Parathyroid adenoma (tissue), 2 donors: Measurements from ENCODE around the gene NRSN2.

ENCODE experiments used
- H2AFZ ChIP-seq: fragments of 300-600 bp; sonication (generic); one replicate; pipeline ENCODE4 v1.7.0; 2017; ENCODE audit warnings: antibody characterized with exemption, mild to moderate bottlenecking
- H3K27ac ChIP-seq: fragments of 300-600 bp; sonication (generic); one replicate; pipeline ENCODE4 v1.7.0; 2017
- H3K27me3 ChIP-seq: fragments of 300-600 bp; sonication (generic); one replicate; pipeline ENCODE4 v1.7.0; 2017; ENCODE audit warnings: low read length; ENCODE audit not compliant: control insufficient read depth, insufficient read depth
- H3K36me3 ChIP-seq: fragments of 300-600 bp; sonication (generic); one replicate; pipeline ENCODE4 v1.7.0; 2017; ENCODE audit warnings: low read length; ENCODE audit not compliant: control insufficient read depth, insufficient read depth
- H3K4me1 ChIP-seq: fragments of 300-600 bp; sonication (generic); one replicate; pipeline ENCODE4 v1.7.0; 2017; ENCODE audit warnings: control low read depth
- H3K4me2 ChIP-seq: fragments of 300-600 bp; sonication (generic); one replicate; pipeline ENCODE4 v1.7.0; 2017; ENCODE audit warnings: low read length
- H3K4me3 ChIP-seq: fragments of 300-600 bp; sonication (generic); one replicate; pipeline ENCODE4 v1.7.0; 2017; ENCODE audit warnings: low read depth, low read length
- H3K79me2 ChIP-seq: fragments of 300-600 bp; sonication (generic); one replicate; pipeline ENCODE4 v1.7.0; 2017; ENCODE audit warnings: control low read depth
- H3K9ac ChIP-seq: fragments of 300-600 bp; sonication (generic); one replicate; pipeline ENCODE4 v1.7.0; 2017; ENCODE audit warnings: mild to moderate bottlenecking
- H3K9me3 ChIP-seq: fragments of 300-600 bp; sonication (generic); one replicate; pipeline ENCODE4 v1.7.0; 2017; ENCODE audit warnings: low read length; ENCODE audit not compliant: control insufficient read depth
- TF ChIP-seq, protein P1 (sequence below): fragments of 300-600 bp; sonication (generic); IDR thresholded peaks from one replicate; pipeline ENCODE4 v1.7.0; 2017; ENCODE audit warnings: antibody characterized with exemption, mild to moderate bottlenecking
- donor health status: primary hyperparathyroidism.

NRSN2 gene

DNA sequence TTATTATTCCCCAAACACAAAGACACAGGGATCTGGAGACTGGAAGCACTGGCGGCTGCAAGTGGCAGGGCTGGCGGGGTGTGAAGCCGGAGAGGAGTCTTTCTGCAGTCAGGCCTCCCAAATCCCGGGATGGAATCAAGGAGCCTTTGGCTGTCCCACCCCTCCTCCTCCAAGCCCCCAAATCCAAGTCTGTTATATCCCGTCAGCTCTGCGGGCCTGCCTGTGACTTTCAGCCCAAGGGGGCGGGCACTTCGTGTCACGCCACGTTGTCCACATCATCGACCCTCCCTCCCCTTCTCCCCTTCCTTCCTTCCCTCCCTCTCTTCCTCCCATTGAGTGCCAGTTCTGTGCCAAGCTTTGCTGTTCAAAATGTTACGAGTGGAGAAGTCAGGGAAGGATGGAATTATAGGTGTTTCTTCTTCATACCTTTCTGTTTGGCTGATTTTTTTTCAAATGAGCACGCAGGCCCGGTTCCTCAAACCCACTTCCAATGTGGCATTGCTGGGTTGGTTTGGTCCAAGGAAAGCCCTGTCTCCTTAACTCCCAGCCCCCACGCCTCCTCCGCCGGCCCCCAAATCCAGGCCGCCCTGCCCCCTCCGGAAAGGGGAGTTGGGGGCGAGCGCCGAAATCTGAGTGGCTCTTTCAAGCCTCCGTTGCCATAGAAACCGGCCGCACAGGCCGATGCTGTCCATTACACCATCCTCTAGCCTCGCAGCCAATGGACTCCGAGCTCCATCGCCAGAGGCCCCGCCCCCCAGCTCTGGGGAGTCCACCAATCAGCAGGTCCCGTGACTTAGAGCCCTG lies 36.9 kb upstream of the NRSN2 start:
- Histone ChIP-seq H3K4me2 (peak overlapping the region; percentile 97), H3K27ac (peak overlapping the region; percentile 91), H3K9me3 (no peaks in the 10 kb centered on the region), H3K9ac (peak overlapping the region; percentile 31), H3K36me3 (no peaks in the 10 kb centered on the region), H3K4me3 (peak overlapping the region; percentile 86), H3K79me2 (peaks cover 1% of the 10 kb centered on the region), H2AFZ (peak overlapping the region; percentile 91), H3K4me1 (peaks cover 9% of the 10 kb centered on the region), H3K27me3 (no peaks in the 10 kb centered on the region)
- TF ChIP-seq, protein P1, sequence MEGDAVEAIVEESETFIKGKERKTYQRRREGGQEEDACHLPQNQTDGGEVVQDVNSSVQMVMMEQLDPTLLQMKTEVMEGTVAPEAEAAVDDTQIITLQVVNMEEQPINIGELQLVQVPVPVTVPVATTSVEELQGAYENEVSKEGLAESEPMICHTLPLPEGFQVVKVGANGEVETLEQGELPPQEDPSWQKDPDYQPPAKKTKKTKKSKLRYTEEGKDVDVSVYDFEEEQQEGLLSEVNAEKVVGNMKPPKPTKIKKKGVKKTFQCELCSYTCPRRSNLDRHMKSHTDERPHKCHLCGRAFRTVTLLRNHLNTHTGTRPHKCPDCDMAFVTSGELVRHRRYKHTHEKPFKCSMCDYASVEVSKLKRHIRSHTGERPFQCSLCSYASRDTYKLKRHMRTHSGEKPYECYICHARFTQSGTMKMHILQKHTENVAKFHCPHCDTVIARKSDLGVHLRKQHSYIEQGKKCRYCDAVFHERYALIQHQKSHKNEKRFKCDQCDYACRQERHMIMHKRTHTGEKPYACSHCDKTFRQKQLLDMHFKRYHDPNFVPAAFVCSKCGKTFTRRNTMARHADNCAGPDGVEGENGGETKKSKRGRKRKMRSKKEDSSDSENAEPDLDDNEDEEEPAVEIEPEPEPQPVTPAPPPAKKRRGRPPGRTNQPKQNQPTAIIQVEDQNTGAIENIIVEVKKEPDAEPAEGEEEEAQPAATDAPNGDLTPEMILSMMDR: no peak

DNA sequence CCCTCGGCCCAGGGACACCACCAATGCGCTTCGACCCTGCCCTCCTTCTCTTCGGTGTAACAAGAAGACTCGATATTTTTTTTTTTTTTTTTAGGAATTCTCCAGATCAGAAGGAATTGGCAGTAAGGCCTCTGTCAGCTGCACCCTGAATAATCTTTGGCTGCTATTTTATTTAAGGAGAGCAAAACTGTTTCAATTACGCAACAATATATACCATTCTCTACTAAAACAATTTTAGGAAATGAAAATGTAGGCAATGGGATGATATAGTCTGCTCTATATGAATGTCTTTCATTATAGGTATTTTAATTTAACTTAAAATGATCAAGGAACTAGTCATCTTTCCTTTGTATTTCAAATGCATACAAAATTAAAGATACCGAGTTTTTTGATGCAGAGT lies 36.3 kb upstream of the NRSN2 start:
- no peak overlapping the region for H3K9ac ChIP-seq
- H3K79me2 ChIP-seq: no peaks in the 10 kb centered on the region
- H3K27ac ChIP-seq: peak overlapping the region; percentile 91
- peak overlapping the region; percentile 97 for H3K4me2 ChIP-seq
- H3K36me3 ChIP-seq: no peaks in the 10 kb centered on the region
- no peaks in the 10 kb centered on the region for H3K9me3 ChIP-seq
- H2AFZ ChIP-seq: peak overlapping the region; percentile 67
- peaks cover 9% of the 10 kb centered on the region for H3K4me1 ChIP-seq
- TF ChIP-seq, protein P1: no peak
- H3K4me3 ChIP-seq: peak overlapping the region; percentile 86
- H3K27me3 ChIP-seq: no peaks in the 10 kb centered on the region

DNA sequence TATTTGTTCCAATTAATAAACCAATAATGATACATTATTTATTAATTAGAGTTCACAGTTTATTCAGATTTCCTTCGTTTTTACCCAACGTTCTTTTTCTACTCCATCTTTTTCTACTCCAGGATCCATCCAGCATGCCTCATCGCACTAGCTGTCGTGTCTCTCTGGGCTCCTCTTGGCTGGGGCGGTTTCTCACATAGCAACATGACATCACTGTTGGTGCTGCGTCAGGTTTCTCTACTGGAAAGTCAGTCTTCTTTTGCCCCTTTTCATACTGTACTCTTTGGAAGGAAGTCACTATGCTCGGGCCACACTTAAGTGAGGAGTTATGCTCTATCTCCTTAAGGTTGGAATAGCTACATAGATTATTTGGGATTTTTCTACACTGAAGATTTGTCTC lies 35.3 kb upstream of the NRSN2 start:
- Histone ChIP-seq H2AFZ (no peak overlapping the region), H3K4me1 (peaks cover 9% of the 10 kb centered on the region), H3K4me2 (no peak overlapping the region), H3K27ac (no peak overlapping the region), H3K9ac (no peak overlapping the region), H3K4me3 (no peak overlapping the region), H3K79me2 (no peaks in the 10 kb centered on the region), H3K9me3 (no peaks in the 10 kb centered on the region), H3K36me3 (no peaks in the 10 kb centered on the region), H3K27me3 (no peaks in the 10 kb centered on the region)
- TF ChIP-seq, protein P1: no peak

DNA sequence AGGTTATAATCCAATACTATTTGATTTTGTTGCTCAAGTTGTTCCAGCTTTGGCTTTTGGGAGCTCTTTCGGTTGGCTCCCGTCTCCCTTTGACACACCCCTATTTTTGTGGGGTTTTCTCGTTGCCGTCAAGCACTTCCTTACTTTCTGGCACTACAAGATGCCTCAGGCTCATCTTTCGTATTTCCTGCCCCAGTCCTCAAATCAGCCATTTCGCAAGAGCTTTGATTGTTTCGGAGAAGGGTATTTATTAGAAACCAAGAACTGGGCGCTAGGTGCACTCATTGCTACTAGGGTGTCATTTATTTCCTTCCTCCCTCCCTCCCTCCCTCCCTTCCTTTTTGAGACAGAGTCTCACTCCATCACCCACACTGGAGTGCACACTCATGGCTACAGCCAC lies 34.8 kb upstream of the NRSN2 start:
- H3K9me3 ChIP-seq: no peaks in the 10 kb centered on the region
- peaks cover 9% of the 10 kb centered on the region for H3K4me1 ChIP-seq
- TF ChIP-seq, protein P1: no peak
- H3K4me3 ChIP-seq: no peak overlapping the region
- H3K9ac ChIP-seq: no peak overlapping the region
- no peak overlapping the region for H3K27ac ChIP-seq
- no peaks in the 10 kb centered on the region for H3K79me2 ChIP-seq
- no peak overlapping the region for H3K4me2 ChIP-seq
- H3K27me3 ChIP-seq: no peaks in the 10 kb centered on the region
- no peaks in the 10 kb centered on the region for H3K36me3 ChIP-seq
- no peak overlapping the region for H2AFZ ChIP-seq

DNA sequence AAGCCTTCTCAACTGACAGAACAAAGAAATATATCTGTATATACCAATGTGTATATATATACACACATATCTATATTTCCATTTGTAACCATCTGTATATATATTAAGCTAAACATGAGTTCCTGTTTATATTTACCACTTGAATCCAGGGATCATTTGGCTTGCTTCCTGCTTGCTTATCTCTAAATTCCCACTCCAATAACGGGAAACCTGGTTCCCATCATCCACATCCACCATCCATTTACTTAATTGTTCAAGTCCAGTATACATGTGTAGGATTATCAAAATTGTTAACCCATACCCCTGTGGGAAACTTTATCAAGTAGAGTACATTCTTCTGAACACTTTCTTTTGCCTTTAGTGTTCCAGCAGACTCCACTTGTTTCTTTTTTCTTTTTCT lies 34.0 kb upstream of the NRSN2 start:
- TF ChIP-seq, protein P1: no peak
- Histone ChIP-seq H3K9me3 (no peaks in the 10 kb centered on the region), H3K79me2 (no peaks in the 10 kb centered on the region), H3K4me1 (peaks cover 9% of the 10 kb centered on the region), H3K4me2 (no peak overlapping the region), H2AFZ (no peak overlapping the region), H3K9ac (no peak overlapping the region), H3K4me3 (no peak overlapping the region), H3K27ac (no peak overlapping the region), H3K27me3 (no peaks in the 10 kb centered on the region), H3K36me3 (no peaks in the 10 kb centered on the region)
